GM19239 (cell line): Measurements from ENCODE around the gene SRF.

Source experiments
- DNase-seq: peaks from one replicate; pipeline ENCODE4 v3.0.0; 2011; ENCODE audit warnings: low spot score; ENCODE audit not compliant: insufficient read length
- FAIRE-seq: peaks from 2 replicates; lab custom pipeline; 2011; peaks lifted over from hg19 to GRCh38; lab: Jason Lieb, UNC

SRF gene

GRCh38 chr6:43181621-43181941 is 10.5 kb downstream of the SRF start:
- DNase-seq (no peak), FAIRE-seq (no peak)

- peak; percentile 87 for FAIRE-seq
- peak; percentile 88 for DNase-seq
Measured at GRCh38 chr6:43181942-43182860, 11.1 kb downstream of the SRF start, which contains the start of gene CUL9. Gene CUL9, plus strand, starts transcription at chr6:43182196. Its CDS starts 2,115 bp downstream, at chr6:43184311.

- FAIRE-seq (no peak), DNase-seq (no peak)
Measured at GRCh38 chr6:43183441-43183840, 12.4 kb downstream of the SRF start.

GRCh38 chr6:43184268-43184985 is 13.4 kb downstream of the SRF start:
- FAIRE-seq: no peak
- DNase-seq: no peak

GRCh38 chr6:43185391-43185985 is 14.4 kb downstream of the SRF start:
- DNase-seq (no peak), FAIRE-seq (no peak)

- DNase-seq (no peak), FAIRE-seq (no peak)
Measured at GRCh38 chr6:43186019-43186418, 14.9 kb downstream of the SRF start.

GRCh38 chr6:43186706-43187105 is 15.6 kb downstream of the SRF start:
- FAIRE-seq (no peak), DNase-seq (no peak)

GRCh38 chr6:43187821-43188220 is 16.8 kb downstream of the SRF start:
- FAIRE-seq (no peak), DNase-seq (no peak)

- DNase-seq: no peak
- no peak for FAIRE-seq
Measured at GRCh38 chr6:43188426-43188825, 17.4 kb downstream of the SRF start.

GRCh38 chr6:43189776-43190304 is 18.8 kb downstream of the SRF start:
- no peak for FAIRE-seq

GRCh38 chr6:43192911-43193310 is 21.8 kb downstream of the SRF start:
- DNase-seq (no peak), FAIRE-seq (no peak)

More at GRCh38 chr6:43189776-43190304, 18.8 kb downstream of the SRF start:
- DNase-seq: no peak

GRCh38 chr6:43193929-43194328 is 22.9 kb downstream of the SRF start:
- no peak for DNase-seq
- no peak for FAIRE-seq

GRCh38 chr6:43196337-43196736 is 25.3 kb downstream of the SRF start:
- no peak for DNase-seq
- FAIRE-seq: no peak

GRCh38 chr6:43199912-43200311 is 28.8 kb downstream of the SRF start:
- DNase-seq: no peak
- no peak for FAIRE-seq

GRCh38 chr6:43200541-43200940 is 29.5 kb downstream of the SRF start:
- DNase-seq: no peak

GRCh38 chr6:43202451-43202850 is 31.4 kb downstream of the SRF start:
- FAIRE-seq: no peak
- no peak for DNase-seq

More at GRCh38 chr6:43200541-43200940, 29.5 kb downstream of the SRF start:
- FAIRE-seq: no peak

- no peak for DNase-seq
- no peak for FAIRE-seq
Measured at GRCh38 chr6:43203029-43203717, 32.1 kb downstream of the SRF start.

- DNase-seq (no peak), FAIRE-seq (no peak)
Measured at GRCh38 chr6:43203718-43204095, 32.6 kb downstream of the SRF start.

- FAIRE-seq: no peak
- no peak for DNase-seq
Measured at GRCh38 chr6:43204271-43205105, 33.4 kb downstream of the SRF start.
